Epithelial cell of esophagus (primary cell): Measurements from ENCODE around the gene MPV17.
"Not testable (repeated sequence)": the region's sequence is repeated elsewhere in the genome, so short reads cannot be mapped to it uniquely, and the experiment has no call there.

ENCODE experiments used
- DNase-seq: peaks from one replicate; pipeline ENCODE4 v3.0.0; 2010; ENCODE audit warnings: low read depth
- H3K4me3 ChIP-seq: 2 replicates; pipeline ENCODE4 v1.5.1; 2011; ENCODE audit warnings: mild to moderate bottlenecking, low read length, control low read depth
- CTCF ChIP-seq: IDR thresholded peaks from 2 replicates; pipeline ENCODE4 v1.5.1; 2011; ENCODE audit warnings: low read depth, mild to moderate bottlenecking, low read length, control low read depth, inconsistent platforms; ENCODE audit not compliant: insufficient read depth; ENCODE audit errors: missing control alignments

The MPV17 gene

GRCh38 chr2:27362678-27363420 lies 40.0 kb upstream of the MPV17 start:
- no peak overlapping the region for H3K4me3 ChIP-seq
- TF ChIP-seq CTCF = no peak
- DNase-seq = no peak

GRCh38 chr2:27356382-27357181 lies 33.7 kb upstream of the MPV17 start, which contains the start of gene GTF3C2:
Gene GTF3C2, minus strand, starts transcription at chr2:27356764. Its CDS starts 13,210 bp downstream, at chr2:27343554.
- H3K4me3 ChIP-seq = peak within 1 kb of the TSS; percentile 99
- no peak for TF ChIP-seq CTCF
- peak; percentile 98 for DNase-seq

GRCh38 chr2:27356056-27356381 lies 33.1 kb upstream of the MPV17 start:
- peak; percentile 53 for DNase-seq
- no peak for TF ChIP-seq CTCF
- H3K4me3 ChIP-seq = peak overlapping the region; percentile 99

GRCh38 chr2:27354597-27354927 lies 31.7 kb upstream of the MPV17 start:
- H3K4me3 ChIP-seq = no peak overlapping the region
- DNase-seq = no peak
- TF ChIP-seq CTCF = no peak

- TF ChIP-seq CTCF = no peak
- DNase-seq = peak; percentile 47
- no peak overlapping the region for H3K4me3 ChIP-seq
Measured at GRCh38 chr2:27353762-27354596, 31.1 kb upstream of the MPV17 start.

- not testable (repeated sequence) for H3K4me3 ChIP-seq, DNase-seq
Measured at GRCh38 chr2:27353386-27353761, 30.5 kb upstream of the MPV17 start.
